Adrenal gland (tissue), 5 donors: ENCODE results near the gene CORO2A.

Experiments used
- POLR2A ChIP-seq, 2 donors: fragments of 450-650 bp; IDR thresholded peaks; one replicate each; pipeline ENCODE4 v1.6.1; 2017; ENCODE audit warnings: antibody characterized with exemption in 2 of 2, mild to moderate bottlenecking in 2 of 2, moderate library complexity in 1 of 2
- TF ChIP-seq, protein P1 (sequence below), 6 experiments: fragments of 450-650 bp in 4 of 6; fragments of 200-600 bp in 2 of 6; sonication (generic) in 1 of 6; IDR thresholded peaks; 1 replicate in 5 of 6; 2 replicates in 1 of 6; pipeline versions ENCODE4 v1.5.1 to v1.8.0; 2016 to 2021; ENCODE audit warnings: antibody characterized with exemption in 6 of 6, mild to moderate bottlenecking in 2 of 6, moderate library complexity in 1 of 6
- donor health status: DM: no; HTN: no; CAD: no.

DNA sequence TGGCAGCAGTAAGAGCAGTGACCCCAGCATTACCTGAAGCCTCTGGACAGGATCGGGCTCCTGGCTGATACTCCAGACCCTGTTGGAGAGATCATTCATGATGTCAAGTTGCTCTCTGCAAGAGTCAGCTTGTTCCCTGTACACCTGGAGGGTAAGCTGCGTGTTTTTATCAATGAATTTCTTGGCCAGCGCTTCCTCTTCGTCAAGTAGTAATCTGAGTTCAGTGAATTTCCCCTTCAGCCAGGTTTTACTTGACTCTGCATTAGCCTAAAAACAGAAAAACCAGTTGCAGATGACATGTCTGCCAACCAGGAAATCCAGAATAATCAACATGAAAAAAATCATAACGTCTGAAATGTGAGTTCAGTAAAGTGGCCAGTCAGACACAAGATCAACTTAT lies 92.5 kb downstream of the CORO2A start:
- TF ChIP-seq, protein P1, sequence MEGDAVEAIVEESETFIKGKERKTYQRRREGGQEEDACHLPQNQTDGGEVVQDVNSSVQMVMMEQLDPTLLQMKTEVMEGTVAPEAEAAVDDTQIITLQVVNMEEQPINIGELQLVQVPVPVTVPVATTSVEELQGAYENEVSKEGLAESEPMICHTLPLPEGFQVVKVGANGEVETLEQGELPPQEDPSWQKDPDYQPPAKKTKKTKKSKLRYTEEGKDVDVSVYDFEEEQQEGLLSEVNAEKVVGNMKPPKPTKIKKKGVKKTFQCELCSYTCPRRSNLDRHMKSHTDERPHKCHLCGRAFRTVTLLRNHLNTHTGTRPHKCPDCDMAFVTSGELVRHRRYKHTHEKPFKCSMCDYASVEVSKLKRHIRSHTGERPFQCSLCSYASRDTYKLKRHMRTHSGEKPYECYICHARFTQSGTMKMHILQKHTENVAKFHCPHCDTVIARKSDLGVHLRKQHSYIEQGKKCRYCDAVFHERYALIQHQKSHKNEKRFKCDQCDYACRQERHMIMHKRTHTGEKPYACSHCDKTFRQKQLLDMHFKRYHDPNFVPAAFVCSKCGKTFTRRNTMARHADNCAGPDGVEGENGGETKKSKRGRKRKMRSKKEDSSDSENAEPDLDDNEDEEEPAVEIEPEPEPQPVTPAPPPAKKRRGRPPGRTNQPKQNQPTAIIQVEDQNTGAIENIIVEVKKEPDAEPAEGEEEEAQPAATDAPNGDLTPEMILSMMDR (IDR thresholded peaks at IDR 0.05): no peak
- no peak for TF ChIP-seq POLR2A (IDR thresholded peaks at IDR 0.05)
